H7 (cell line): ENCODE data around the gene ZNF33A. TPM values are rescaled to one million over a fixed set of nuclear protein-coding genes. Genes with fewer than 3 reads are reported as not detected.
"Not testable (repeated sequence)": the region's sequence is repeated elsewhere in the genome, so short reads cannot be mapped to it uniquely, and the experiment has no call there.

Source experiments
- DNase-seq: peaks from one replicate; pipeline ENCODE4 v3.0.0; 2012
- H3K27me3 ChIP-seq: 2 replicates; pipeline ENCODE4 v1.6.0; 2011; ENCODE audit warnings: mild to moderate bottlenecking, low read length; ENCODE audit not compliant: control insufficient read depth, insufficient read depth
- H3K36me3 ChIP-seq: replicated peaks from 2 replicates; pipeline ENCODE4 v1.5.1; 2011; ENCODE audit warnings: low read length; ENCODE audit not compliant: control insufficient read depth, insufficient read depth
- H3K4me3 ChIP-seq: 2 replicates; pipeline ENCODE4 v1.5.1; 2011; ENCODE audit warnings: low read depth, mild to moderate bottlenecking, control low read depth, low read length, moderate library complexity; ENCODE audit not compliant: insufficient read depth
- total RNA-seq: library from RNA; depleted of rRNA; stranded (reverse); fragments of >200 nt; shearing (Covaris generic); gene quantifications from 2 replicates; pipeline ENCODE4 v1.2.3, GENCODE V29; 2014; rRNA removed

Gene ZNF33A
- total RNA-seq, 1 experiment from 2014 or later, result 9.8 TPM

- Histone ChIP-seq H3K27me3 (no peaks in the 10 kb centered on the region), H3K36me3 (no peaks in the 10 kb centered on the region), H3K4me3 (no peak overlapping the region)
- DNase-seq, result no peak
Observed at GRCh38 chr10:38076687-38077086, 66.2 kb downstream of the ZNF33A start.

- not testable (repeated sequence) for H3K36me3 ChIP-seq, DNase-seq, H3K4me3 ChIP-seq, H3K27me3 ChIP-seq
Observed at GRCh38 chr10:38093318-38093717, 82.8 kb downstream of the ZNF33A start.

DNA sequence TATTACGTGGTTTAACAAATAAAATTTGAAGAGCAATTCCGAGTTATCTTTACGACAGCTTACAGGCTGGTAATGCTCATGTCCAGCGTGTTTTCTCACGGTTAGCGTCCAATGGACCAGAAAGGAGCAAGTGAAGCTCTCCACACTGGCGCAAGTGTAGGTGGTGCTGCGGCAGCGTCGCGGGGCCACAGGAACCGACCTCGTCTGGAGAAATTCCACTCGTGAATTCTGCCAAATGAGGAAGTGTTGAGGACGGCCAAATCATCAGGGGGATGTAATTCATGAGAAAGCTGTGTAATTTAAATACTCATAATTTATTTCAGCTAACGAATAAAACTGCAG, 83.3 kb downstream of the ZNF33A start:
- H3K27me3 ChIP-seq, result peaks cover 2% of the 10 kb centered on the region; the same call in 1 of the 2 replicates
- no peaks in the 10 kb centered on the region for H3K36me3 ChIP-seq
- H3K4me3 ChIP-seq, result peak overlapping the region; percentile 19
- no peak for DNase-seq

DNA sequence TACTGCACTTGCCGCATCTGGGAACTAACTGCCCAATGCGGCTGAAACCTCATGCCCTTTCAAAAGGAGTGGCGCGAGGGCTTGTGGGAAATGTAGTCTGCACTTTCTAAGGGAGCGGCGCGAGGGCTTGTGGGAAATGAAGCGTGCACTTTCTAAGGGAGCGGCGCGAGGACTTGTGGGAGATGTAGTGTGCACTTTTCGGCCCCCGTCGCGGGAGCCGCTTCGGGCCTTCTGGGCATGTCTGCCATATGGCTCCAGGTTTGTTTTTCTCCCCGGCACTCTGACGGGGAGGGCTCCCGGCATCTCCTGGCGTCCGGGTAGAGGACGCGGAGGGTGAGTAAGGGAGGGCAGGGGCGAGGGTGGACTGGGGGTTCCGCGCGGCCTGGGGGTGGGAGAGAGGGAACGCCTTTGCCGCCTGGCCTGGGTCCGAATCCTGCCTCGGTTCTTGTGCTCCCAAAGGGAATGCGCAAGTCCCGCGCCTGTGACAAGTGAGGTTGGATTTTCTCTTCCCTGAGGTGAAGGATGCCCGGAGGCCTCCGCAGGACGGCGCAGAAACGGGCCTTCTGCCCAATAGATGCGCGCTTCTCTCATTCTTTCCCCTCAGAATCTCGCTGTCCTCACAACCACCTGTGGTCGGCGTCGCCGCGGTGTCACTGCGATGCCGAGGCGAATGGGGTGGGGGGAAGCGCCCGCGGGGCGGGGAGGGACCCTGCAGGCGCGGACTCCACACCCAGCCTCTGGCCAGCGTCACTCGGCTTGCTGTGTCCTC, 83.9 kb downstream of the ZNF33A start, which contains the start of gene ZNF37A:
TSS of gene ZNF37A (plus strand) at position 180 of the 769 bp plus-strand sequence. CDS start 2,281 bp downstream, outside the sequence.
- H3K36me3 ChIP-seq, result no peaks in the 10 kb centered on the region
- peaks cover 2% of the 10 kb centered on the region; the same call in 1 of the 2 replicates for H3K27me3 ChIP-seq
- peak; percentile 7 for DNase-seq
- peak within 1 kb of the TSS; percentile 54 for H3K4me3 ChIP-seq

GRCh38 chr10:38094927-38095574, 84.6 kb downstream of the ZNF33A start:
- H3K27me3 ChIP-seq, result peaks cover 2% of the 10 kb centered on the region; the same call in 1 of the 2 replicates
- DNase-seq, result peak; percentile 6
- H3K36me3 ChIP-seq, result no peaks in the 10 kb centered on the region
- peak overlapping the region; percentile 54 for H3K4me3 ChIP-seq

DNA sequence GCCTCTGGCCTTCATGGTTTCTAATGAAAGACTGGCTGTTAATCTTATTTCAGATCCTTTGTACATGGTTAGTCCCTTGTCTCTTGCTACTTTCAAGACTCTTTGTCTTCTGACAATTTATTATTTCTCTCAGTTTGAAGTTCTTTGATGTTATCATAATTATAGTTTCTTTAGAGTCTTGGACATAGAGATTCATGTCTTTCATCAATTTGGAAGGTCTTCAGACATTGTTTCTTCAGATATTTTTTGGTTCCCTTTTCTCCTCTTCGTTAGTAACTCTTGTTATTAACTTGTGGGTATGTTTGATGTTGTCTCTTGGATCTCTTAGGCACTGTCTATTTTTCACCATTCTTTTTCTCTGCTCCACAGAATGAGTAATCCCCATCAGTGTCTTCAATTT, 92.4 kb downstream of the ZNF33A start:
- Histone ChIP-seq H3K4me3 (no peak overlapping the region), H3K36me3 (no peaks in the 10 kb centered on the region), H3K27me3 (no peaks in the 10 kb centered on the region)
- no peak for DNase-seq

GRCh38 chr10:38103756-38104155, 93.3 kb downstream of the ZNF33A start:
- no peaks in the 10 kb centered on the region for H3K36me3 ChIP-seq
- H3K27me3 ChIP-seq, result no peaks in the 10 kb centered on the region
- DNase-seq, result no peak
- no peak overlapping the region for H3K4me3 ChIP-seq

DNA sequence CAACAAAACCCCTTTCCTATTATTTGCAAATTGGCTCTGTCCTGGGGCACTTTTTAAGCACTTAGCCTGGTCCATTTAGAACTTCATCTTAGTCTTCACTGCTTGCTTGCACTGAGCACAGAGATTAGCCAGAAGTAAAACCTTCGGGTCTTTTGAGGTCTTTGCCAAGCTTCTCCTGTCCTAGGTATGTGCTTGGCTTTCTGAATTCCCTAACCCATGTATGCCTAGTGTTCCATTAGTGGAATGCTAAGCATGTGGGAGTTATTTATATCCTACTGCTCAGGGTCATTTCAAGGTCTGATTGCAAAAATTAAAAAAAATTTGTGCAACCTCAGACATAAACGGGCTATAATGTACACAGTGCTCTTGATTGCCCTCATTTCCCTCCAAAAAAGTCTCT, 101.7 kb downstream of the ZNF33A start:
- Histone ChIP-seq H3K4me3 (no peak overlapping the region), H3K36me3 (no peaks in the 10 kb centered on the region), H3K27me3 (no peaks in the 10 kb centered on the region)
- DNase-seq, result no peak

Other genes starting within 250 kb of the ZNF33A start
- gene ZNF248, start 153.1 kb upstream of the ZNF33A start, total RNA-seq, result not detected in 2 replicates
- 0.62 and 1.2 TPM in 2 replicates for gene ZNF25, start 34.0 kb upstream of the ZNF33A start, total RNA-seq
- 1.1 and 1.9 TPM in 2 replicates for gene ZNF37A, start 83.7 kb downstream of the ZNF33A start, total RNA-seq